Measurements from ENCODE around the gene DHRS2. TPM values are rescaled to one million over a fixed set of nuclear protein-coding genes. Genes with fewer than 3 reads are reported as not detected.

Gene DHRS2
- total RNA-seq, 2 donors from 2014 or later, result not detected

DNA sequence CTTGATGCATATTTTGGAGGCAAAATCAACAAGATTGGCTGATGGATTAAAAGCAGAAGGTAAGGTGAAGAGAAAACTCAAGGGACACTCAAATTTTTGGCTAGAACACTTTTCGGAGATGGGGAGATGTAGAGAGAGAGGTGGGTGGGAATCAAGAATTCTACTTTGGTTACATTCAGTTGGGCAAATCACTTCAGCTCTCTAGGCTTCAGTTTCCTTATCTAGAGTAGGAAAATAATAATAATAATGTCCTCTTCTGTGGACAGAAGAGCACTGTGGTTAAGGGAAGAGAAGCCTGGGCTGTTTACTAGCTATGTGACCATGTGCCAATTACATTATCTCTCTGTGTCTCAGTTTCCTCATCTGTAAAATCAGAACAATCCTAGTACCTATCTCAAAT is 23.4 kb upstream of the DHRS2 start:
- no peaks in the 10 kb centered on the region for H3K9me3 ChIP-seq
- no peaks in the 10 kb centered on the region for H3K4me1 ChIP-seq (ENCODE audit: control insufficient read depth in 1 of 2, low read depth in 2 of 2)
- no peaks in the 10 kb centered on the region for H3K36me3 ChIP-seq
- no peak overlapping the region for H3K27ac ChIP-seq
- TF ChIP-seq, protein P1, sequence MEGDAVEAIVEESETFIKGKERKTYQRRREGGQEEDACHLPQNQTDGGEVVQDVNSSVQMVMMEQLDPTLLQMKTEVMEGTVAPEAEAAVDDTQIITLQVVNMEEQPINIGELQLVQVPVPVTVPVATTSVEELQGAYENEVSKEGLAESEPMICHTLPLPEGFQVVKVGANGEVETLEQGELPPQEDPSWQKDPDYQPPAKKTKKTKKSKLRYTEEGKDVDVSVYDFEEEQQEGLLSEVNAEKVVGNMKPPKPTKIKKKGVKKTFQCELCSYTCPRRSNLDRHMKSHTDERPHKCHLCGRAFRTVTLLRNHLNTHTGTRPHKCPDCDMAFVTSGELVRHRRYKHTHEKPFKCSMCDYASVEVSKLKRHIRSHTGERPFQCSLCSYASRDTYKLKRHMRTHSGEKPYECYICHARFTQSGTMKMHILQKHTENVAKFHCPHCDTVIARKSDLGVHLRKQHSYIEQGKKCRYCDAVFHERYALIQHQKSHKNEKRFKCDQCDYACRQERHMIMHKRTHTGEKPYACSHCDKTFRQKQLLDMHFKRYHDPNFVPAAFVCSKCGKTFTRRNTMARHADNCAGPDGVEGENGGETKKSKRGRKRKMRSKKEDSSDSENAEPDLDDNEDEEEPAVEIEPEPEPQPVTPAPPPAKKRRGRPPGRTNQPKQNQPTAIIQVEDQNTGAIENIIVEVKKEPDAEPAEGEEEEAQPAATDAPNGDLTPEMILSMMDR (IDR thresholded peaks at IDR 0.05), result no peak
- ATAC-seq (ENCODE audit: insufficient number of reproducible peaks, low FRiP score, low read depth), result no peak
- DNase-seq (ENCODE audit: low spot score), result no peak
- H3K27me3 ChIP-seq (replicated peaks; ENCODE audit: insufficient read depth), result no peaks in the 10 kb centered on the region
- no peak overlapping the region for H3K4me3 ChIP-seq

DNA sequence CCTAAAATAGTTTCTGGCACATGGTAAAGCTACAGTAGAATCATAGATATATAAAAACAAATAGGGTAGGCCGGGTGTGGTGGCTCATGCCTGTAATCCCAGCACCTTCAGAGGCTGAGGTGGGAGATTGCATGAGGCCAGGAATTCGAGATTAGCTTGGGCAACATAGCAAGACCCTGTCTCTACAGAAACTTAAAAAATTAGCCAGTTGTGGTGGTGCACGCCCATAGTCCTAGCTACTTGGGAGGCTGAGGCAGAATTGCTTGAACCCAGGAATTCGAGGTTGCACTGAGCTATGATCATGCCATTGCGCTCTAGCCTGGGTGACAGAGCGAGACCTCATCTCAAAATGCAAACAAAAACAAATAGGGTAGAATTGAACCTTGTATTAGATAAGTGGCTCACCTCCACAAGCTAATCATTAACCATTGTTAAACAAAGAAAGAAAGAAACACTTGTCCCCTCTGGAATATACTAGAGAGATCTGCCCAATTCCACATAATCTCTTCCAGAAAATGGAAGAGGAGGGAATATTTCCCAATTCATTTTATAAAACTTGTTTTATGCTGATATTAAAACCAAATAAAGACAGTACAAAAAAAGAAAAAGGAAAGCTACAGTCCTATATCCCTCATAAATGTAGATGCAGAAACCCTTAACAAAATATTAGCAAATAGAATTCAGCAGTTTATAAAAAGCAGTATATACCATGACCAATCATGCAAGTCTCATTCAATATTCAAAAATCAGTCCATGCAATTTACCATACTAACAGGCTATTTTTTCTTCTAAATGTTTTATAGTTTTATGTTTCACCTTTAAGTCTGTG is 22.7 kb upstream of the DHRS2 start:
- no peak for ATAC-seq (ENCODE audit: insufficient number of reproducible peaks, low FRiP score, low read depth)

DNA sequence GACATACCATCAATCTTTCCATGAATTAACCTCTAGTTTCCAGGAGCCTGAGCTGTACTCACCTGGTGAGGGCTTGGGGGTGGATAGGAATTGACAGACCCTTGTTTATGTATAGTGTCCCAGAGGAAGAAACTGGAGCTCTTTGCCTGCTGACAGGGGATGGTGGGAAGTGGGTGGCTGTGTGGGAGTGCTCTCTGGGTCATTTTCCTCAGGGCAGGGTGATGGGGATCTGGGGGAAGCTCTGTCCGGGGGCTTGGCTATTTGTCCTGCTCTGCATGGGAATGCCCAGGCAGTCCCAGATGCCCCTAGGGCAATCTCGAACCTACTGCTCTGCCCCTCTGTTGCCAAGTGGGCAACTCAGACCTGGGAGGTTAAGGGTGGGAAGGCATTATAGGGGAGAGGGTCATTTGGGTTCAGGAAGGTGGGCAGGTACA is 21.8 kb upstream of the DHRS2 start:
- Histone ChIP-seq H3K4me1 (ENCODE audit: control insufficient read depth in 1 of 2, low read depth in 2 of 2) (no peaks in the 10 kb centered on the region), H3K4me3 (no peak overlapping the region), H3K36me3 (no peaks in the 10 kb centered on the region), H3K27me3 (replicated peaks; ENCODE audit: insufficient read depth) (no peaks in the 10 kb centered on the region), H3K27ac (no peak overlapping the region), H3K9me3 (no peaks in the 10 kb centered on the region)
- ATAC-seq (ENCODE audit: insufficient number of reproducible peaks, low FRiP score, low read depth) (no peak), DNase-seq (ENCODE audit: low spot score) (no peak)
- TF ChIP-seq, protein P1 (IDR thresholded peaks at IDR 0.05), result no peak

More for the DNA sequence above, 22.7 kb upstream of the DHRS2 start:
- Histone ChIP-seq H3K9me3 (no peaks in the 10 kb centered on the region), H3K27me3 (replicated peaks; ENCODE audit: insufficient read depth) (no peaks in the 10 kb centered on the region), H3K27ac (no peak overlapping the region), H3K4me1 (ENCODE audit: control insufficient read depth in 1 of 2, low read depth in 2 of 2) (no peaks in the 10 kb centered on the region), H3K4me3 (no peak overlapping the region), H3K36me3 (no peaks in the 10 kb centered on the region)
- TF ChIP-seq, protein P1 (IDR thresholded peaks at IDR 0.05), result no peak
- no peak for DNase-seq (ENCODE audit: low spot score)

DNA sequence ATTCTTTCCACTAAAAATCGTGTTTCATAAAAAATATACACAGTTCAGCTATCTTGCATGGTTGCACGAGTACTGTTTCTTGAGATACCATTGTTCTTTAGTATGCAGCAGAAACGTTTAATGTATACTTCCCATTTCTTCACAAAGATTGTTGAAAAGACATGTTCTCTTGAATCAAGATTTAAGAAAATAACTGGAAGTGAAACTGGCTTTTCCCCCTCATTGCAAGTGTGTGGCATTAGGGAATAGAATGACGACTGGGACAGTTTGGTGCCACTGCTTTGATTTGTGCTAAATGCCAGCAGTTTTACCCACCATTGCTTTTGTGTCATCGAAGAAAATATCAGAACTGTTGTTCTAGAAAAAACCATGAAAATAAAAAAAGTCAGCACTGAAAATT is 20.3 kb upstream of the DHRS2 start:
- no peak overlapping the region for H3K27ac ChIP-seq
- no peak for ATAC-seq (ENCODE audit: insufficient number of reproducible peaks, low FRiP score, low read depth)
- no peaks in the 10 kb centered on the region for H3K9me3 ChIP-seq
- no peaks in the 10 kb centered on the region for H3K36me3 ChIP-seq
- no peak overlapping the region for H3K4me3 ChIP-seq
- no peak for DNase-seq (ENCODE audit: low spot score)
- TF ChIP-seq, protein P1 (IDR thresholded peaks at IDR 0.05), result no peak
- no peaks in the 10 kb centered on the region for H3K27me3 ChIP-seq (replicated peaks; ENCODE audit: insufficient read depth)
- H3K4me1 ChIP-seq (ENCODE audit: control insufficient read depth in 1 of 2, low read depth in 2 of 2), result no peaks in the 10 kb centered on the region

DNA sequence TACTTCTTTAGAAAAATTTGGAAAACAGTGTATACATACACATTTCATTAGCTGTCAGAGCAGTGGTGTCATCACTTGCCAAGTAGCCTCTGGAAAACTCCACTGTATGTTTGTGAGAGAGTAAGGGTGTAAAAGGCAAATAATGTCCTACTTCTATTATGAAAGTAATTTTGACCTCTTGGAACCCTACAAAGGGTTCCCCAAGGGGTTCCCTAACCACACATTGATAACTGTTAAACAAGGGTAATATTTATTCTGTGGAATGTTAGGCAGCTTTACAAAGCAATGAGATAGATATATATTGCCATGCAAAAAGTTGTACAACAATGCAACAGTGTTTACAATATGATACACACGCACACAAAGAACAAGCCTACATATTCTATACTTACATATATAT is 18.6 kb upstream of the DHRS2 start:
- Histone ChIP-seq H3K9me3 (no peaks in the 10 kb centered on the region), H3K27me3 (replicated peaks; ENCODE audit: insufficient read depth) (no peaks in the 10 kb centered on the region), H3K27ac (no peak overlapping the region), H3K4me3 (no peak overlapping the region), H3K36me3 (no peaks in the 10 kb centered on the region), H3K4me1 (ENCODE audit: control insufficient read depth in 1 of 2, low read depth in 2 of 2) (no peaks in the 10 kb centered on the region)
- ATAC-seq (ENCODE audit: insufficient number of reproducible peaks, low FRiP score, low read depth) (no peak), DNase-seq (ENCODE audit: low spot score) (no peak)
- TF ChIP-seq, protein P1 (IDR thresholded peaks at IDR 0.05), result no peak

Measured in thoracic aorta (tissue), 2 donors.